ENCODE results near the gene DSCAML1.

Gene DSCAML1

DNA sequence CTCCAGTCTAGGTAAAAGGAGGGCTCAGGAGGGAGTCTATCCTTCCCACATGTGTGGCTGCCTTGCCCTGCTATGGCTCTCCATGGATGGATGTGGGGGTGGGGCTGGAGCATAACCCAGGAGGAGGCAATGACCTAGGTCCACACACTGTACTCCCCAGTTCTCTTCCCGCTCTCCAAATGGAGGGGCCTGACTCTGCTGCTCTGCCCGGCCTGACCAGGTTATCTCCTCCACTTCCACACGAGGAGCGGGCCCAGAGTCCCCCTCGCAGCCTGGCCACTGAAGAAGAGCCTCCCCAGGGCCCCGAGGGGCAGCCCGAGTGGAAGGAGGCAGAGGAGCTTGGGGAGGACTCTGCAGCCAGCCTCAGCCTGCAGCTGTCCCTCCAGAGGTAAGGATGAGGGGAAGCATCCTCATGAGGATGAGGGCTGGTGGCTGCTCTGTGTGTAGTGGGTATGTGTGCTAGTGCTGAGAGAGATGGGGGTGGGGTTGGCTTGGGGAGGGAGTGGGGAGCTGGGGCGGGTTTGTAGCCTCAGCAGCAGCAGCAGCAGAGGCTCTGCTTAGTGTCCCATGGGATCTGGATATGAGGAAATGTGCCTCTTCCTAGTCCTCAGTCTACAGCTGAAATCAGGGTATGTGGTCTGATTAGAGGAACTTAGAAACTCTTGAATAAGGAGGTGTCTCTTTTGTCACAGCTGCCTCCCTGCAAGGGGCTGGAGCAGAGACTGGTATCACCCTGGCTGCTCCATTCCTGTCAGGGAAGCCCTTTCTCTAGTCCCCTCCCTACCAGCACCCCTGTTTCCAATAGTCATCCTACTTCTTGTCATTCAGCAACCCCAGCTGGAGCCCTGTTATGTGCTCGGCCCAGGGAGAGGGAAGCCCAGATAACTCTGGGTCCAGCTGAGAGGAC, 415.3 kb downstream of the DSCAML1 start:
- DNase-seq (ENCODE audit: low read depth in 2 of 2) = no peak

DNA sequence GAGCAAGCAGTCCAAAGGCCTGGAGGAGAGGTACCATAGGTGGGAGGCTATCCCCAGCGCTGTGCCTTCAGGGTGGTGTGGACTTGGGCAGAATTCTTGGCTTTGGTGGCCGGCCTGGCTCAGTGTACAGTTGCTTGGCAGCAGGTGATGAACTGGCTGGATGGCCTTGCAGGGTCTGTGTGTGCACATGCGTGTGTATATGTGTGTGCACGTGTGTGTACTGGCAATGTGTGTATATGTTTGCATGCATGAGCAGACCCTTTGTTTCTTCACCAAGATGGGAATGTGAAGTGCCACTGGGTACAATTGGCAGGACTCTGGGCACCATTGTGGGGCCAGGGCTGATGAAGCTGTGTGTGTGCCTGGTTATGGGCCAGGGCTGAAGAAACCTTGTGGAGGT, 416.3 kb downstream of the DSCAML1 start:
- DNase-seq (ENCODE audit: low read depth in 2 of 2) = no peak

DNA sequence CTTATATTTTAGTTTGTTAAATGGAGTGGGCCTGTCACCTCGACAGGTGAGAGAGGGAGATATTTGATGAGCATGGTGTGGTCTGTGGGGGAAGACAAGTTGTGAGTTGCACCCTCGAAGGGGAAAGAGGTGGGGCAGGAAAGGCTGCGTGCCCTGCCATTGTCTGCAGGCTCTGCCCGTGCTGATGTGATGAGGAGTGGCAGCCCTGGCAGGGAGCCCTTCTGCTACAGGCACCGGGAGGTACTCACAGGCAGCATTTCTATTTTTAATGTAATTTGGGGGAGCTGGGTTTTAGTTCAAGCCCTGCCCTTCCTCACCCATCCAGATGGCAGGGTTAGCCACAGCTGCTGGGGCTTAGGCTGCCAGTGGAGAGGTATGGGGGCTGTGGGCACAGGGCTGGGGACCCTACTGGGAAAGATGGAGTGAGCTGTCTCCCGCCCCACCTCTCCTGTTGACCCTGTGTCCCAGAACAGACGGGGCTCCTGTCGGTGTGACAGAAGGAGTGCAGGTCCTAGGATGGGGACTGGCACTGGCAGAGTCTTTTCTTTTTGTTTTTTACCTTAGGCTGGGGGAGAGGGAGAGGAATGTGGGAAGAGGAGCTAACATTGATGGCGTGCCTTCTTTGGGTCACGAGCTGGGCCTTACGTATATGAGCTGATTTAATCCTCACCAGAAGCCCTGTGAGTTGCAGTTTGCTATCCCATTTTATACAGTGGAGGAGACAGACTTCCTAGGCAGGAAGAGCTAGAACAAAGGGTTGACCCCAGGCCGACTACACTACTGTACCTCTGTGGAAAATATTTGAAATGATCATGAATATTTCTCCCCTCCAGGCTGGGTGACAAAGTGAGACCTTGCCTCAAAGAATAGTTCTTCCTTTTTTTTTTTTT, 417.8 kb downstream of the DSCAML1 start:
- no peak for DNase-seq (ENCODE audit: low read depth in 2 of 2)

All from activated CD8-positive, alpha-beta memory T cell treated with anti-CD3 and anti-CD28 coated beads for 4 hours (primary cell).